SK-N-MC (cell line): ENCODE results near the gene SLC6A9.

ENCODE experiments used
- DNase-seq: peaks from one replicate; pipeline ENCODE4 v3.0.0-alpha.2; 2011; ENCODE audit warnings: low read depth, low spot score
- H3K27ac ChIP-seq: fragments of 200-600 bp; sonication (generic); 2 replicates; pipeline ENCODE4 v1.5.1; 2016; ENCODE audit warnings: mixed run types
- H3K36me3 ChIP-seq: fragments of 200-600 bp; sonication (generic); 2 replicates; pipeline ENCODE4 v1.6.1; 2017; ENCODE audit warnings: antibody characterized with exemption, low read length, mixed read lengths; ENCODE audit not compliant: insufficient read depth
- H3K4me3 ChIP-seq: fragments of 200-600 bp; sonication (generic); 2 replicates; pipeline ENCODE4 v1.5.1; 2016
- H3K9ac ChIP-seq: fragments of 200-600 bp; sonication (generic); 2 replicates; pipeline ENCODE4 v1.8.0; 2017; ENCODE audit warnings: mixed run types, mixed read lengths; ENCODE audit not compliant: insufficient read length
- H3K9me3 ChIP-seq: fragments of 200-600 bp; sonication (generic); 2 replicates; pipeline ENCODE4 v1.6.1; 2017; ENCODE audit warnings: low read depth, mild to moderate bottlenecking, antibody characterized with exemption, low read length, moderate library complexity, mixed read lengths
- EZH2 ChIP-seq: fragments of 200-600 bp; sonication (generic); IDR thresholded peaks from one replicate; pipeline ENCODE4 v1.6.1; 2017; ENCODE audit warnings: antibody characterized with exemption
- FOXP2 ChIP-seq: optimal IDR thresholded peaks from 2 replicates; pipeline ENCODE3; 2011; ENCODE audit warnings: mild to moderate bottlenecking, moderate library complexity; ENCODE audit not compliant: insufficient read depth; ENCODE audit errors: extremely low read length, control extremely low read depth
- POLR2AphosphoS5 ChIP-seq: IDR thresholded peaks from 2 replicates; pipeline ENCODE4 v1.6.1; 2012; ENCODE audit warnings: mild to moderate bottlenecking, low read depth, low read length, borderline replicate concordance

SLC6A9 gene

GRCh38 chr1:44034976-44035716 is 3.9 kb upstream of the SLC6A9 start:
- TF ChIP-seq POLR2AphosphoS5 (no peak), EZH2 (no peak), FOXP2 (no peak)
- H3K9ac ChIP-seq: no peak overlapping the region
- no peaks in the 10 kb centered on the region for H3K36me3 ChIP-seq
- H3K9me3 ChIP-seq: no peaks in the 10 kb centered on the region
- no peak overlapping the region for H3K27ac ChIP-seq
- no peak overlapping the region for H3K4me3 ChIP-seq
- DNase-seq: no peak

GRCh38 chr1:44034423-44034822 is 3.2 kb upstream of the SLC6A9 start:
- Histone ChIP-seq H3K9me3 (no peaks in the 10 kb centered on the region), H3K4me3 (no peak overlapping the region), H3K36me3 (no peaks in the 10 kb centered on the region), H3K27ac (no peak overlapping the region), H3K9ac (no peak overlapping the region)
- TF ChIP-seq POLR2AphosphoS5 (no peak), FOXP2 (no peak), EZH2 (no peak)
- DNase-seq: no peak

GRCh38 chr1:44033756-44034155 is 2.5 kb upstream of the SLC6A9 start:
- Histone ChIP-seq H3K9ac (peak overlapping the region; percentile 3), H3K9me3 (no peaks in the 10 kb centered on the region), H3K27ac (peak overlapping the region; percentile 79), H3K4me3 (no peak overlapping the region), H3K36me3 (no peaks in the 10 kb centered on the region; the same call in 1 of the 2 replicates)
- DNase-seq: no peak
- no peak for TF ChIP-seq EZH2
- TF ChIP-seq POLR2AphosphoS5: no peak
- no peak for TF ChIP-seq FOXP2

- no peak for TF ChIP-seq POLR2AphosphoS5
- TF ChIP-seq FOXP2: no peak
- TF ChIP-seq EZH2: no peak
- H3K9ac ChIP-seq: no peak overlapping the region
Observed at GRCh38 chr1:44033041-44033575, 1.8 kb upstream of the SLC6A9 start.

GRCh38 chr1:44032170-44032790 is 1.0 kb upstream of the SLC6A9 start:
- Histone ChIP-seq H3K9ac (no peak overlapping the region), H3K27ac (peak overlapping the region; percentile 79), H3K36me3 (peaks cover 9% of the 10 kb centered on the region; the same call in 1 of the 2 replicates), H3K4me3 (peak overlapping the region; percentile 91), H3K9me3 (no peaks in the 10 kb centered on the region)
- DNase-seq: no peak
- TF ChIP-seq FOXP2: no peak
- TF ChIP-seq EZH2: no peak
- no peak for TF ChIP-seq POLR2AphosphoS5

More at GRCh38 chr1:44033041-44033575, 1.8 kb upstream of the SLC6A9 start:
- Histone ChIP-seq H3K9me3 (no peaks in the 10 kb centered on the region), H3K4me3 (no peak overlapping the region), H3K36me3 (peaks cover 6% of the 10 kb centered on the region; the same call in 1 of the 2 replicates), H3K27ac (peak overlapping the region; percentile 79)
- no peak for DNase-seq

GRCh38 chr1:44030605-44031251 is 534 bp downstream of the SLC6A9 start:
- Histone ChIP-seq H3K9ac (peak overlapping the region; percentile 86), H3K27ac (peak overlapping the region; percentile 79), H3K9me3 (no peaks in the 10 kb centered on the region), H3K36me3 (peaks cover 20% of the 10 kb centered on the region; the same call in 1 of the 2 replicates), H3K4me3 (peak overlapping the region; percentile 91)
- DNase-seq: no peak
- TF ChIP-seq FOXP2 (no peak), POLR2AphosphoS5 (no peak), EZH2 (no peak)

- DNase-seq: peak; percentile 50
- TF ChIP-seq EZH2: no peak
- peak; percentile 62 for TF ChIP-seq POLR2AphosphoS5
- peak overlapping the region; percentile 86 for H3K9ac ChIP-seq
- peaks cover 23% of the 10 kb centered on the region; the same call in 1 of the 2 replicates for H3K36me3 ChIP-seq
- H3K4me3 ChIP-seq: peak overlapping the region; percentile 91
- H3K9me3 ChIP-seq: no peaks in the 10 kb centered on the region
- H3K27ac ChIP-seq: peak overlapping the region; percentile 77
Observed at GRCh38 chr1:44029911-44030604, 1.2 kb downstream of the SLC6A9 start.
